ENCODE results near the gene ZNF230. TPM values are rescaled to one million over a fixed set of nuclear protein-coding genes. Genes with fewer than 3 reads are reported as not detected.

The ZNF230 gene
- total and polyA plus RNA-seq, 2 of the 8 experiments (the other 6 are each of a cell fraction or from before 2014, with no cell fraction given) = 1.5 to 3.6 TPM

- Histone ChIP-seq H3K27ac (ENCODE audit: low read depth, low read length) (no peak overlapping the region), H3K18ac (ENCODE audit: extremely low read depth, low read length) (peak overlapping the region; percentile 43; the same call in 1 of the 2 replicates), H3K4me1 (replicated peaks in 1 of 4; ENCODE audit: control insufficient read depth in 3 of 4, insufficient read depth in 4 of 4, low read length in 3 of 4) (peaks cover 0 to 2% (median 0%) of the 10 kb centered on the region in 4 experiments; a peak in 1 of 7 replicates), H2BK15ac (ENCODE audit: low read length) (no peak overlapping the region), H3K4ac (replicated peaks; ENCODE audit: insufficient read length, low read depth, low read length) (no peak overlapping the region), H2BK5ac (ENCODE audit: low read depth, low read length) (no peak overlapping the region), H4K8ac (ENCODE audit: extremely low read depth, insufficient read depth, low read length) (no peak overlapping the region), H3K23me2 (ENCODE audit: low read depth, low read length) (peaks cover 3% of the 10 kb centered on the region), H3K4me2 (ENCODE audit: insufficient read depth in 1 of 2, low read depth in 2 of 2, low read length in 2 of 2) (peak overlapping the region; percentile 68 to 94), H2AK5ac (ENCODE audit: low read depth, low read length) (no peak overlapping the region), H3K4me3 (ENCODE audit: extremely low read depth in 1 of 4, insufficient read depth in 2 of 4, low read depth in 3 of 4, low read length in 4 of 4) (peak overlapping the region; percentile 47 to 74 (median 64); a peak in 6 of 8 replicates), H3K9ac (replicated peaks in 1 of 4; ENCODE audit: extremely low read depth in 1 of 4, low read depth in 3 of 4, low read length in 3 of 4) (peak overlapping the region in 1 of 4 experiments; percentile 15; a peak in 1 of 7 replicates), H2BK120ac (replicated peaks; ENCODE audit: low read depth, low read length) (no peak overlapping the region), H3K79me2 (ENCODE audit: control insufficient read depth in 1 of 2, insufficient read depth in 2 of 2, low read length in 2 of 2) (peaks cover 0 to 7% of the 10 kb centered on the region in 2 experiments; a peak in 2 of 4 replicates), H2BK20ac (ENCODE audit: low read length) (no peak overlapping the region), H3K36me3 (ENCODE audit: control insufficient read depth in 2 of 4, insufficient read depth in 4 of 4, low read length in 3 of 4) (no peaks in the 10 kb centered on the region), H3K9me3 (ENCODE audit: insufficient read depth in 2 of 2, low read depth in 1 of 2, low read length in 1 of 2) (no peaks in the 10 kb centered on the region), H4K5ac (ENCODE audit: insufficient read length, low read depth, low read length) (no peak overlapping the region), H4K91ac (replicated peaks; ENCODE audit: insufficient read length, low read length) (no peak overlapping the region), H2BK12ac (ENCODE audit: low read depth, low read length) (no peak overlapping the region), H3K23ac (ENCODE audit: insufficient read length) (no peak overlapping the region), H3K14ac (ENCODE audit: insufficient read length) (no peak overlapping the region), H2AFZ (ENCODE audit: low read length) (peak overlapping the region; percentile 95), H3K56ac (replicated peaks; ENCODE audit: insufficient read length, low read depth, low read length) (no peak overlapping the region), H4K20me1 (replicated peaks in 1 of 2; ENCODE audit: control insufficient read depth in 1 of 2, insufficient read depth in 2 of 2, low read length in 2 of 2) (no peaks in the 10 kb centered on the region), H3K27me3 (replicated peaks in 1 of 4; ENCODE audit: control insufficient read depth in 3 of 4, extremely low read depth in 1 of 4, insufficient read depth in 3 of 4, low read length in 3 of 4) (no peaks in the 10 kb centered on the region), H3K79me1 (ENCODE audit: low read depth, low read length) (no peaks in the 10 kb centered on the region)
- ChIA-PET POLR2A (ENCODE audit: partially characterized antibody) (interaction anchor here (1.0 to 2.8 kb wide), 7 partner anchors 8 to 156 kb away, joined by 3 to 18 read pairs (median 5); partner anchors contain the start of genes ZNF222, ZNF224 and ZNF225), CTCF (ENCODE audit: partially characterized antibody) (interaction anchor here (0.9 to 1.0 kb wide), 2 partner anchors 22 to 62 kb away, joined by 3 to 5 read pairs; no protein-coding TSS in a partner anchor)
- TF ChIP-seq TAF7 (optimal IDR thresholded peaks at IDR 0.05; ENCODE audit: borderline replicate concordance, low read depth, low read length) (no peak), SIN3A (conservative IDR thresholded peaks at IDR 0.05 in 1 of 2, IDR thresholded peaks at IDR 0.05 in 1 of 2; ENCODE audit: low read depth in 1 of 2, low read length in 2 of 2) (0 out of 4 replicates have a peak, but pooled peaks of 1 of the 2 experiments have one; percentile 11), KDM4A (IDR thresholded peaks at IDR 0.05; ENCODE audit: low read depth, low read length, severe bottlenecking) (peak; percentile 13)
- no peak for FAIRE-seq
- no peak for DNase-seq (ENCODE audit: low read depth in 1 of 2, low spot score in 2 of 2)
- 51% methylated on average over 21 of the region's 21 CpGs; no CpG with 5 or more reads in 1 of the 2 experiments for WGBS, 2 experiments (ENCODE audit: extremely low coverage in 1 of 2, insufficient coverage in 1 of 2, insufficient read length in 1 of 2, insufficient replicate concordance in 2 of 2, low coverage in 1 of 2, low lambda C conversion rate in 2 of 2, missing lambda C conversion rate in 1 of 2)
These were observed 48.2 kb downstream of the ZNF230 start for GRCh38 chr19:44050740-44051649.

Measured in H1 (cell line).